ENCODE results near the gene TXLNA. TPM values are rescaled to one million over a fixed set of nuclear protein-coding genes. Genes with fewer than 3 reads are reported as not detected.
"Not testable (repeated sequence)": the region's sequence is repeated elsewhere in the genome, so short reads cannot be mapped to it uniquely, and the experiment has no call there.

TXLNA gene
- polyA plus RNA-seq, result 10 to 100 TPM; 13.2 to 26.7 (median 21.7) TPM

DNA sequence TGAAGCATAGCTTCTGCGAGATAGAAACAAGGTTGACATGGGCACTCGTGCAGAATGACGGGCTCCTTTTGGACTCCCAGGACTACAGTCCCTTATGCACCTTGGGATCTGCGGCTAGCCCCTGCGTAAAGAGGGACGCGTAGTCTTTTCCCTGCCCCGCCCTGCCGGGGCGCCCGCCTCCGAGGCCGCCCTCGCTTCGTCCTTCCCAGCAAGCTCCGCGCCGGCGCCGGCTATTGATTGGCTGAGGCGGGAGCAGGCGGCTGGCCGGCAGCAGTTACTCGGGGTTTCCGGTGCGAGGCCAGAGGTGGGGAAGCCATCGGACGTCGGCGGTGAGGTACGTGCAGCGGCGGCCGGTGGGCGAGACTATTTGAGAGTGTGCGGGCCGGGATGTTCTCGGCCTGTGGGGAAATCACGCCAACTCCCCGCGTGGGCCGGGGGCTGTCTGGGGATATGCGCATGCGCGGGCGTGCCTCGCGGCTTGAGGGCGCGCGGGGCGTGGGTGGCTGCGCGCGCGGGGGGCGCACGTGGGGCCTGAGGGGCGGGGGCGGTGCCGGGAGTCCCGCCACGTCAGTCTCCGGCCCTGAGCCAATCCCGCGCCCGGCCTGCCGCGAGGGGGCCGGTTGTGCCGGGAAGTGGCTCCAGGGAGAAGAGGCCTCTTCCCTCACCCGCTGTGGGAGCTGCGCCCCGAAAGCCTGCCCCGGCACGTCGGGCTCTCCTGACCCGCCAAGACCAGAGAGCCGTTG is at the start of gene TXLNA:
Gene TXLNA (plus strand): TSS at position 233 of the 743 bp plus-strand sequence. CDS start 671 bp downstream, outside the sequence.
- 0 to 1% (median 1%) methylated on average over 76 to 79 of the region's 79 CpGs for WGBS, 3 donors
- H3K27ac ChIP-seq (ENCODE audit: low read depth, low read length), result peak within 1 kb of the TSS; percentile 86

DNA sequence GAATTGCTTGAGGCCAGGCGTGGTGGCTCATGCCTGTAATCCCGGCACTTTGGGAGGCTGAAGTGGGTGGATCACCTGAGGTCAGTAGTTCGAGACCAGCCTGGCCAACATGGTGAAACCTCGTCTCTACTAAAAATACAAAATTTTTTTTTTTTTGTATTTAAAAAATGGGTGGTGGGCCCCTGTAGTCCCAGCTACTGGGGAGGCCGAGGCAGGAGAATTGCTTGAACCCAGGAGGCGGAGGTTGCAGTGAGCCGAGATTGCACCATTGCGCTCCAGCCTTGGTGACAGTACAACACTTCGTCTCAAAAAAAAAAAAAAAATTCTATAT is 45.6 kb upstream of the TXLNA start:
- not testable (repeated sequence) for H3K27ac ChIP-seq (ENCODE audit: low read depth, low read length)
- WGBS, 3 donors, result 96 to 98% (median 96%) methylated on average over 9 of the region's 9 CpGs

DNA sequence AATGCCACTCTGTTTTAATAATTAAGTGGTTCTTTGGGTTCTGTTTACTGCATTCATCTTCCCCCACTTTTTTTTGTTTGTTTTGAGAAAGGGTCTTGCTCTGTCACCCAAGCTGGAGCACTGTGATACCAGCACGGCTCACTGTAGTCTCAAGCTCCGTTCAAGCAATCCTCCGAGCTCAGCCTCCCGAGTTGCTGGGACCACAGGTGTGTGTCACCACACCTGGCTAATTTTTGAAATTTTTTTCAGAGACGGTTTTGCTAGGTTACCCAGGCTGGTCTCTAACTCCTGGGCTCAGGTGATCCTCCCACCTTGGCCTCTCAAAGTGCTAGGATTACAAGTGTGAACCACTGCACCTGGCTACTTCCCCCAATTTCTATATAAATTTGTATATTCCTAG is 42.4 kb upstream of the TXLNA start:
- H3K27ac ChIP-seq (ENCODE audit: low read depth, low read length), result no peak overlapping the region
- 91 to 95% (median 94%) methylated on average over 5 of the region's 5 CpGs for WGBS, 3 donors

DNA sequence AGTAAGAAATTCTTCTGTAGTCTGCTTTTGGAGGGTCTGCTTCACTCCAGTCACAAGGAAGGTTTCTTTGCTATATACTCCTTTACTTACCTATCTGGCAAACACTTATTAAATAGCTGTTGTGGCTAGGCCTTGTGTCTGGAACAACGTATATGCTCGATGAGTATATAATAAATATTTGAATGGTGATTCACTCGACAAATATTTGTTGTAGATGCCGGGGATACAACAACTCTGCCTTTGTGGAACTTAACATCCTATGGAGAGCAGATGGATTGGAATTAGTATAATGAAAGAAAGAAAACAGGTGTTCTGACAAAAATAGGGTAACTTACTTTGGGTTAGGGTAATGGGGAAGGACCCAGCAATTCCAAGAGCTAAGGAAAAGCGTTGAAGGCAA is 40.5 kb upstream of the TXLNA start:
- 51 to 80% (median 76%) methylated on average over 5 of the region's 5 CpGs for WGBS, 3 donors
- H3K27ac ChIP-seq (ENCODE audit: low read depth, low read length), result no peak overlapping the region

DNA sequence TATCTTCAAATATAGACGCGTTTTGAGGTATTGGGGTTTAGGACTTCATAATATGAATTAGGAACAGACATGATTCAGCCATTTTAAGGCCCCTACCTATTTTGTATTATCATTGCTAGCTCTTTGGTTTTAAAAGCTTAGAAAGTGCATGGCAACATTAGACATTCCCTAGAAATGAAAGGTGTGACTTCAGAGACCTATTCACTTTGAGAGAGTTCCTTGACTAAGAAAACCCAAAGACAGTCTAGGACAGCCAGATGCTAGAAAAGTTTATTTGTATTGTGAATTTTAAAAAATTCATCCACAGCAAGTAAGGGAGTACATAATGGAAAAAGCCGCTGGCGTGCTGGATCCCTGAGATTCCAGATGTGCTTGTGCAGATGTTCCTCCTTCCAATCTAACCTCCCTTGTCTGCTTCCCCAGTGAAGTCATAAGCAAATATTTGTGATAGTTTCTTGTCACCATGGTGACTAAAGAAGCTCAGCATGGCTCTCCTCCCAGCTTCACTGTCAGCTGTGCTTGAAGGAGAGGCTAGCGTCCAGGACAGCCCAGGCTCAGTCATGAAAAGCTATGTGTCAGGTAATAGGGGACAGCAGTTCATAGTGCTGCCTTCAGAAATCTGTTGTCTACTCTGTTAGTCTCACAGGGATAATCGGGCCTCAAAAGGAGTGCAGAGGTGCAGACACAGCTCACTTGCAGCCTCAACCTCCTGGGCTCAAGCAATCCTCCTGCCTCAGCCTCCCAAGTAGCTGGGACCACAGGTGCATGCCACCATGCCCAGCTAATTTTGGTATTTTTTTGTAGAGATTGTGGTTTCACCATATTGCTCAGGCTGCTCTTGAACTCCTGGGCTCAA is 36.8 kb upstream of the TXLNA start:
- 52 to 58% (median 58%) methylated on average over 6 of the region's 6 CpGs for WGBS, 3 donors
- no peak overlapping the region for H3K27ac ChIP-seq (ENCODE audit: low read depth, low read length)

DNA sequence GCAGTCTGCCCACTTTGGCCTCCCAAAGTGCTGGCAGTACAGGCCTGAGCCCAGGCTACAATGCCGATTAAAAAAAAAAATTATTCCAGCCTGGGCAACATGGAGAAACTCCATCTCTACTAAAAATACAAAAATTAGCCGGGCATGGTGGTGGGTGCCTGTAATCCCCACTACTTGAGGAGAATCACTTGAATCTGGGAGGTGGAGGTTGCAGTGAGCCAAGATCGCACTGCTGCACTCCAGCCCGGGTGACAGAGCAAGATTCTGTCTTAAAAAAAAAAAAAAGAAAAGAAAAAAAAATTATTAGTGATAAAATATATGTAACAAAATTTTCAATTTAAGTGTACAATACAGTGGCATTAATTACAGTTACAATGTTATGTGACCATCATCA is 36.2 kb upstream of the TXLNA start:
- WGBS, 3 donors, result 75 to 82% (median 76%) methylated on average over 4 of the region's 4 CpGs
- H3K27ac ChIP-seq (ENCODE audit: low read depth, low read length), result not testable (repeated sequence)

DNA sequence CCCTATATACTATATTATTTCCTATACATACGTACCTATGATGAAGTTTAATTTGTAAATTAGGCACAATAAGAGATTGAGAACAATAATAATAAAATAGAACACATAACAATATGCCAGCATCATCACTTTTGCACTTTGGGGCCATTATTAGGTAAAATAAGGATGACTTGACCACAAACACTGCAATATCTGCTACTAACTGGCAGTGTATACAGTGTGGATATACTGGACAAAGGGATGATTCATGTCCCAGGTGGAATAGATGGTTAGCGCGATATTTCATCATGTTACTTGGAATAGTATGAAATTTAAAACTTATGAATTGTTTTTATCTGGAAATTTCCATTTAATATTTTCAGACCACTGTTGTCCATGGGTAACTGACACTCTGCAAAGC is 35.4 kb upstream of the TXLNA start:
- WGBS, 3 donors, result 81 to 97% (median 90%) methylated on average over 3 of the region's 3 CpGs

DNA sequence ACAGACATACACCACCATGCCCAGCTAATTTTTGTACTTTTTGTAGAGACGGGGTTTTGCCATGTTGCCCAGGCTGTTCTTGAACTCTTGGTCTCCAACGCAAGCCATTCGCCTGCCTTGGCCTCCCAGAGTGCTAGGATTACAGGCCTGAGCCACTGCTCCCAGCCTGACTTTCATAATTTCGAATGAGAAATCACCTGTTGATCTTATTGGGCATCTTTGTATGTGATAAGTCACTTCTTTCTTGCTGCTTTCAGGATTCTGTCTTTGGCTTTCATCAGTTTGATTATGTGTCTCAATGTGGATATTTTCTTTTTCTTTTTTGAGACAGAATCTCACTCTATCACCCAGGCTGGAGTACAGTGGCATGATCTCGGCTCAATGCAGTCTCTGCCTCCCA is 31.7 kb upstream of the TXLNA start:
- H3K27ac ChIP-seq (ENCODE audit: low read depth, low read length), result not testable (repeated sequence)
- WGBS, 3 donors, result 98 to 99% (median 99%) methylated on average over 5 of the region's 5 CpGs

More for the DNA sequence above, 35.4 kb upstream of the TXLNA start:
- no peak overlapping the region for H3K27ac ChIP-seq (ENCODE audit: low read depth, low read length)

DNA sequence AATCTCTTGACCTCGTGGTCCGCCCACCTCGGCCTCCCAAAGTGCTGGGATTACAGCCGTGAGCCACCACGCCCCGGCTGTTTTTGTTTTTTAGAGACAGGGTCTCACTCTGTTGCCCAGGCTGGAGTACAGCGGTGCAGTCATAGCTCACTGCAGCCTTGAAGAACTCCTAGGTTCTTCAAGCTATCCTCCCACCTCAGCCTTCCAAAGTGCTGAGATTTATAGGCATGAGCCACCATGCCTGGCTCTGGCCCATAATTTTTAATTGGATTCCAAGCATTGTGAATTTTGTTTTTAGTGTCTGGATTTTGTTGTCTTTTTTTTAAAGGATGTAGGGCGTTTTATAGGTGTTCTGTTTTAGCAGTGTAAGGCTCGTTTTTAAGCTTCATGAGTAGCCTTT is 28.6 kb upstream of the TXLNA start:
- 83 to 91% (median 88%) methylated on average over 9 of the region's 9 CpGs for WGBS, 3 donors

DNA sequence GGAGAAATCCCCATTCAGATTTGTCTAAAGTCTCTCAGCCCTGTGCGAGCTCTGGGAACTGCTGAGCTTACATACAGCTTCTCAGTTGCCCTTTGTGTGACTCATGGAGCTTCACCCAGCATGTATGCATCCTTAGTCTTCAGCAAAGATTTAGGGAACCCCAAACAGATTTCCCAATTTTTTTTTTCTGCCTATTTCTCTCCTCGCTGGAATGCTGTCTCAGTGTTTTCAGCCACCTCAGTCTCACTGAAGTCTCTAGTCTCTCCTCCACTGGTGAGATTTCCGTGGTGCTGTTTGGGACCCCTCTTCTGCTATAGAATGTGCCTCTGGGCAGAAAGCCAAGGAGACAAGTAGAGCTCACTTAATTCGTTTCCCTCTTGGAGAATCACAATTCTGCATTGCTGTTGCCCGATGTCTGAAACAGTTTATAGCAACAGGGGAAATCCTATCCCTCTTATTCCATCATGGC is 28.1 kb upstream of the TXLNA start:
- H3K27ac ChIP-seq (ENCODE audit: low read depth, low read length), result no peak overlapping the region
- WGBS, 3 donors, result 46 to 65% (median 53%) methylated on average over 5 of the region's 5 CpGs

More for the DNA sequence above, 28.6 kb upstream of the TXLNA start:
- no peak overlapping the region for H3K27ac ChIP-seq (ENCODE audit: low read depth, low read length)

DNA sequence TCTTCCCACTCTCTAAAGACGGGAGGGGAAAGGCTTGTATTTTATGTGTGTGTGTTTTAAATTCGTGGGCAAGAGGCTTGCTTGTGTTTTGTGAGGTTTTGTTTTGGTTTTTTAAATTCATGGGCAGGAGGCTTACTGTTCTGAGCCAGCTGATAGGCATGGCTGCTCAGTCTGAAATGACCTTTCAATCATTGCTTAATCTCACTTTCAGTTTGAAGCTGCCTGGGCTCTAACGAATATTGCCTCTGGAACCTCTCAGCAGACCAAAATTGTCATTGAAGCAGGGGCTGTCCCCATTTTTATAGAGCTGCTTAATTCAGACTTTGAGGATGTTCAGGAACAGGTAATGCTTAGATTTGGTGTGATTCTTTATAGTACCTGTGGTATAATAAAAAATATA is 20.3 kb upstream of the TXLNA start:
- 71 to 84% (median 74%) methylated on average over 3 of the region's 3 CpGs for WGBS, 3 donors
- no peak overlapping the region for H3K27ac ChIP-seq (ENCODE audit: low read depth, low read length)

DNA sequence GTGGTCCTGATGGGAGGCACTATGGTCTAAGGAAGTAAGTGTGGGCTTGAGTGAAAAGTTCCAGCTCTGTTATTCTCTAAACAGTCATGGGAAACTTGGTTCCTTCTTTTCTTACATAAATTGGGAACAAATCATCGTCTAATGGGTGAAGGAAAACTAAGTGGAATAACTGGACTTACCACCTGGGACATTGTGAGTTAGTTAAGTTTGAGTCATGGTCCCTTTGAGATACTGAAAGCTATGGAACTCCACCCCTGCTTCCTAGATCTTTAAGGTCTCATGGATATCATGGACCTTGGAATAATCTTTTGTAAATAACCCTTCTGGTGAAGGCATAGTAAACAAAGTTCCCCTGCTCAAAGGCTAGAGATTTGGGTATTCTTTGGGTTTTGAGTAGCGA is 16.1 kb upstream of the TXLNA start:
- H3K27ac ChIP-seq (ENCODE audit: low read depth, low read length), result no peak overlapping the region
- WGBS, 3 donors, result 33 to 97% (median 84%) methylated on average over 2 of the region's 2 CpGs

DNA sequence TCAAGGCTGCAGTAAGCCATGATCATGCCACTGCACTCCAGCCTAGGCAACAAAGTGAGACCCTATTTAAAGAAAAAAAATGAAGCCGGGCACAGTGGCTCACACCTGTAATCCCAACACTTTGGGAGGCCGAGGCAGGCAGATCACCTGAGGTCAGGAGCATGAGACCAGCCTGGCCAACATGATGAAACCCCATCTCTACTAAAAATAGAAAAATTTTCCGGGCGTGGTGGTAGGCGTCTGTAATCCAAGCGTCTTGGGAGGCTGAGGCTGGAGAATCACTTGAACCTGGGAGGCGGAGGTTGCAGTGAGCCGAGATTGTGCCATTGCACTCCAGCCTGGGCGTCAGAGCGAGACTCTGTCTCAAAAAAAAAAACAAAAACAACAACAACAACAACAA is 13.8 kb upstream of the TXLNA start:
- 92 to 95% (median 94%) methylated on average over 10 of the region's 10 CpGs for WGBS, 3 donors

DNA sequence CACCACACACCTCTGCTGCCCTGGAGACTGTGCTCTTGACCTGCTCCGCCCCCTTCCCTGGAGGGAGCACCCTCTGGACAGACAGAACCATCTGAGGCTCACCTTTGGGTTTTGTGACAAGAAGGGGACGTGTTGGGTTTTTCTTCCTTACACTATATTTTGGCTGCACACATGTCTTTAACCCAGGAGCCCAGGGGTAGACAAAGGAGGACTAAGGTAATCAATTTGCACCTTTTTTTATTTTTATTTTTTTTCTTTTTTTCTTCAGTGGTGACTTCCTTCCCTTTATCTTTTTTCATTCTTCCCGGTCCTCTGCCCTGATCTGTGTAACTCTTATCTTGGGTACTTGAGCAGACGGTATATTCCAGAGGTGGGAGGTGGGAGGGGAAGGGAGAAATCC is 8.5 kb upstream of the TXLNA start:
- H3K27ac ChIP-seq (ENCODE audit: low read depth, low read length), result no peak overlapping the region
- 73 to 82% (median 76%) methylated on average over 4 of the region's 4 CpGs for WGBS, 3 donors

More for the DNA sequence above, 13.8 kb upstream of the TXLNA start:
- not testable (repeated sequence) for H3K27ac ChIP-seq (ENCODE audit: low read depth, low read length)

DNA sequence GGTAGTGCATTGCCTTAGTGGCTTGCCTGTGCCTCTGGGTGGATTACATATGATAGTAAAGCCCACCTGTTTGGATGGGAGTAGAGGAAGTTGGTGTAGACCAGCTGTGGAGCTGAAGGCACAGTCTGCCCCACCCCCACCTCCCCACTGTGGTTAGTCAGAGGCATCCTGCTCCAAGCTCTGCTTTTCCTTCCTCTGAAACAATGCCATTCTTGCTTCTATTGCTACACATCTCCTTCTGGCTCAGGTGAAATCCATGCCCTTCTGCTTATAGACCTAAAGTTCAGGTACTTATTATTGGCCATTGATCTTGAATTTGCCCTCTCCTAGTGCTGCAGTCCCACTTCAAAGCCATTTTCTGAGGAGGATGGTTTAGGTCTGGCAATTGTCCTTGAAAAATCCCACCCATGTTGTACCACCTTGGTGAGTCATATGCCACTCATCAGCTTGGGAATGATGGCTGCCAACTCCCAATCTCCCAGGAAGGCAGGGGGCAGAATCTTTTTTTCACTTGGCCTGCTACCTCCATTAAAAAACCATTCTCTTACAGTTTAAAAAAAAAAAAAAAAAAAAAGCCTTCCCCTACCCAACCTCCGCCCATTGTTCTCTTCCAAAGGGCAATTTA is 6.7 kb upstream of the TXLNA start:
- WGBS, 3 donors, result 96 to 100% (median 97%) methylated on average over 1 of the region's 1 CpG
- no peak overlapping the region for H3K27ac ChIP-seq (ENCODE audit: low read depth, low read length)

DNA sequence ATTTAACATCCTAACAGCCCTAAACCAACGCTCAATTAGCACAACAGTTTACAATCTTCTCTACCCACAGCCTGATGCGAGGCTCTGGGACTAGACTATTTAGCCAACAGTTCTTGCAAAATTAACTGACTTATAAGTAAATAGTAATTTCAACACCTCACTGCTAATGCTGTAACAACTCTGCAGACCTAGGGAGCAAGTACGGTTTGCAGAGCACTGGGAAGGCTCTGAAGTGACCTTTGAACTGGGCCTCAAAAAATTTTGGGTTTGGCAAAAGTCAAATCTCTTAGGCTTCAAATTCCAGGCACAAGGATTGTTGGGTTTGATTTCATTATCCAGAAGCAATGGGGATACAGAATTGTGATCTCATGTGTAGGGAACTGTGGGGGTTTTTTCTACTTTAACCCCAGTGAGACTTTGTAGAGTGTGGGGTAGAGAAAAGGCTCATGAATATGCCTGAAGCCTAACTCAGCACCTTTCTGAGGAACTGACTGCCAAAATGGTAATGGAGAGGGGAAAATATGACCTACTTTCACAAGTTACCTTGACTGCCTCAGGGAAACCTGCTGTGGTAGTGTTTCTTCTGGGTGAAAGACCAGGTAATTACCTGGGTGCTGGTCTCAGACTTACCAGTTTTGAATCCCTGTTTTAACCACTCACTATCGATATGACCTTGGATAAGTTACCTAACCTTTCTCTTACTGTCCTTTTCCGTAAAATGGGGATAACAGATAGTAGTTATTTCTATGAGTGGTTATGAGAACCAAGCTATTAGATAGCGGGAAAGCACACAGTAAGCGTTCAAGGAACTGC is 889 bp upstream of the TXLNA start:
- 66 to 77% (median 72%) methylated on average over 7 of the region's 7 CpGs for WGBS, 3 donors
- H3K27ac ChIP-seq (ENCODE audit: low read depth, low read length), result no peak overlapping the region

DNA sequence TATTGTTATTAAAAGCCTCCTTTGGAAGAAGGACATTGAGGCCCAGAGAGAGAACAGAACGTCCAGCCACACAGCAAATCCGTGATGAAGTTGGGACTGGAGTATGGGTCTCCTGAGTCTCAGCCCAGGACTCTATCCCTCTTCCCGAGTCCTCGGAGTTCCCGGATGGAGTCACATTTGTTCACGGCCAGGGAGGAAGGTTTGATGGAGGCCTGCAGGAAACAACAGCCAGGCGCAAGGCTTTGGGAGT is 357 bp upstream of the TXLNA start:
- peak overlapping the region; percentile 21 for H3K27ac ChIP-seq (ENCODE audit: low read depth, low read length)
- WGBS, 3 donors, result 12 to 15% (median 13%) methylated on average over 7 of the region's 7 CpGs

DNA sequence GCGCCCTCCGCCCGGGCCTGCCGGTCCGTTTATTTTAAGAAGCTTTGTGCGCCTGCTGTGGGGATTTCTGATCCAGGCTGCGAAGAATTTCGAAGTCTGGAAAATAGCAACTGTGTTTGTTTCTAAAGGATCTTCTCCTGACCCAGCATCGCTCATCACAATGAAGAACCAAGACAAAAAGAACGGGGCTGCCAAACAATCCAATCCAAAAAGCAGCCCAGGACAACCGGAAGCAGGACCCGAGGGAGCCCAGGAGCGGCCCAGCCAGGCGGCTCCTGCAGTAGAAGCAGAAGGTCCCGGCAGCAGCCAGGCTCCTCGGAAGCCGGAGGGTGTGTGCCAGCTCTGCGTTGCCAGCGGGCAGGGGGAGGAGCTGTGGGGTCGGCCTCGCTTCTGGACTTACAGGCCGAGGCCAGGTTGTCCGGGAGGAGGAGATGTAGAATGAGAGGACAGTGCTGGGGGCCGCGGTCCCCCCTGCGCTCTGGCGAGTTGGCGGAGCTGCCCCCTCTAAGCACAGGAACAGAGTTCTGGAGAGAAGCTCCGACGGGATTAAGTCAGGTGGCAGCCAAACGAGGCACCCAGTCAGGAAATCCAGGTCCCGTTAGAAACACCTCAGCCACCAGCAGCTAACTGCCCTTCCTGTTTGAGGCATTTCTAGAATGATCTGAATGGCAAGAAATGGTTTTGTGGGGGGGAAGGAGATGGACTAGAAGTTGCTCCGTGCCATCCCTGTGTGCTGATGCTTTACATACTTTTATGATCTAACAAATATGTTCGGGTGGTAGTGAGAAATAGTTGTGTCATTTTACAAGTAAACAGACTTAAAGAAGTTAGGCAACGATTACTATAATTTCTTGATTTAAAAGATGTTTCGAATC is 948 bp downstream of the TXLNA start:
- H3K27ac ChIP-seq (ENCODE audit: low read depth, low read length), result peak overlapping the region; percentile 86
- 5 to 8% (median 5%) methylated on average over 36 of the region's 36 CpGs for WGBS, 3 donors

Measured in adipose tissue (tissue), 3 donors.